Aorta (tissue), 5 donors: ENCODE results near the gene CDPF1. TPM values are rescaled to one million over a fixed set of nuclear protein-coding genes. Genes with fewer than 3 reads are reported as not detected.

Source experiments
- ATAC-seq: fragments of 200-7000 bp; cut with Tn5 transposase; one replicate; pipeline ENCODE4 v1.9.1; 2022; ENCODE audit warnings: moderate library complexity; ENCODE audit not compliant: low FRiP score
- DNase-seq, 2 donors: peaks; one replicate each; pipeline ENCODE4 v3.0.0-alpha.2; 2020
- H3K27ac ChIP-seq, 2 donors: one replicate each; pipeline ENCODE4 v1.5.1; 2013; ENCODE audit warnings: low read length in 2 of 2, mild to moderate bottlenecking in 2 of 2, moderate library complexity in 2 of 2, control low read depth in 1 of 2, inconsistent platforms in 1 of 2, low read depth in 1 of 2
- H3K27me3 ChIP-seq, 2 donors: one replicate each; pipeline ENCODE4 v1.6.1; 2013; ENCODE audit warnings: control low read depth in 1 of 2, low read length in 1 of 2, mild to moderate bottlenecking in 1 of 2, moderate library complexity in 1 of 2; ENCODE audit not compliant: insufficient read depth in 2 of 2, control insufficient read depth in 1 of 2
- H3K36me3 ChIP-seq, 2 donors: one replicate each; pipeline ENCODE4 v1.6.1; 2013; ENCODE audit warnings: control low read depth in 1 of 2, low read length in 1 of 2, mild to moderate bottlenecking in 1 of 2; ENCODE audit not compliant: insufficient read depth in 2 of 2, control insufficient read depth in 1 of 2
- H3K4me1 ChIP-seq, 2 donors: one replicate each; pipeline ENCODE4 v1.6.1; 2013; ENCODE audit warnings: low read length in 2 of 2, control low read depth in 1 of 2, mild to moderate bottlenecking in 1 of 2, moderate library complexity in 1 of 2; ENCODE audit not compliant: insufficient read depth in 2 of 2, control insufficient read depth in 1 of 2
- H3K4me3 ChIP-seq, 2 donors: one replicate each; pipeline ENCODE4 v1.5.1; 2013; ENCODE audit warnings: low read length in 2 of 2, control low read depth in 1 of 2, mild to moderate bottlenecking in 1 of 2
- H3K9me3 ChIP-seq: one replicate; pipeline ENCODE4 v1.6.1; 2013; ENCODE audit warnings: mild to moderate bottlenecking, low read length; ENCODE audit not compliant: control insufficient read depth
- WGBS, 2 donors: extraction: QIAGEN DNeasy Blood & Tissue Kit; methylation state at CpG; one replicate each; pipeline ENCODE4 v1.1.7; 2013; 5-methylcytosine and 5-hydroxymethylcytosine counted together
- intact Hi-C, 2 donors: fragments of 100-400 bp; cut with DNase I; formaldehyde crosslinking; loops; one replicate each; pipeline versions ENCODE4 v1.14.2 to v1.15.0; 2022
- polyA plus RNA-seq, 2 donors: library from polyadenylated mRNA; stranded (reverse); fragments of 200-250 nt; gene quantifications; one replicate each; pipeline ENCODE4 v1.2.3, GENCODE V29; 2013
- total RNA-seq, 2 donors: library from RNA; stranded (reverse); fragmentation: NEBNext Ultra II Directional; extraction: Animal tissue kit (Norgen Biotek cat#: 25700); gene quantifications; one replicate each; pipeline ENCODE4 v1.2.1, GENCODE V29; 2021
- donor health status: healthy with polysubstance abuse.
- donor health status: Bipolar disorder and iron deficiency.
- donor health status: DM: no; HTN: no; CAD: no.
- donor health status: DM: no; HTN: no; CAD: no.
- donor health status: DM: yes; HTN: yes; CAD: no.

CDPF1 gene
- total and polyA plus RNA-seq, 4 donors, result 4.1 to 17.8 (median 9.9) TPM

GRCh38 chr22:46225631-46226030 is 24.5 kb downstream of the CDPF1 start:
- Histone ChIP-seq H3K9me3 (no peaks in the 10 kb centered on the region), H3K4me1 (no peaks in the 10 kb centered on the region), H3K4me3 (no peak overlapping the region), H3K27ac (no peak overlapping the region), H3K27me3 (no peaks in the 10 kb centered on the region), H3K36me3 (peaks cover 0 to 4% of the 10 kb centered on the region in 2 donors)
- 82 to 93% methylated on average over 7 of the region's 7 CpGs for WGBS, 2 donors
- intact Hi-C loops, result no loop called here
- ATAC-seq, result no peak
- no peak for DNase-seq

GRCh38 chr22:46224898-46225290 is 25.2 kb downstream of the CDPF1 start:
- DNase-seq (no peak), ATAC-seq (no peak)
- Histone ChIP-seq H3K4me1 (no peaks in the 10 kb centered on the region), H3K27ac (no peak overlapping the region), H3K4me3 (no peak overlapping the region), H3K27me3 (no peaks in the 10 kb centered on the region), H3K9me3 (no peaks in the 10 kb centered on the region), H3K36me3 (peaks cover 1 to 2% of the 10 kb centered on the region in 2 donors)
- 79% methylated on average over 10 of the region's 10 CpGs for WGBS, 2 donors
- intact Hi-C loops, result no loop called here

- WGBS, 2 donors, result 90 to 91% methylated on average over 23 of the region's 23 CpGs
- ATAC-seq, result no peak
- no peak for DNase-seq
- Histone ChIP-seq H3K9me3 (no peaks in the 10 kb centered on the region), H3K4me1 (no peaks in the 10 kb centered on the region), H3K4me3 (no peak overlapping the region), H3K36me3 (peaks cover 2% of the 10 kb centered on the region in 2 donors), H3K27me3 (no peaks in the 10 kb centered on the region), H3K27ac (no peak overlapping the region)
- intact Hi-C loops, result no loop called here
These were observed 25.8 kb downstream of the CDPF1 start for GRCh38 chr22:46224044-46224897.

GRCh38 chr22:46220921-46221320 is 29.2 kb downstream of the CDPF1 start:
- H3K9me3 ChIP-seq, result no peaks in the 10 kb centered on the region
- no peak overlapping the region for H3K27ac ChIP-seq
- H3K36me3 ChIP-seq, result peaks cover 2 to 7% of the 10 kb centered on the region in 2 donors
- ATAC-seq, result no peak
- no peaks in the 10 kb centered on the region for H3K4me1 ChIP-seq
- 93 to 95% methylated on average over 5 of the region's 5 CpGs for WGBS, 2 donors
- DNase-seq, result no peak
- H3K4me3 ChIP-seq, result no peak overlapping the region
- no peaks in the 10 kb centered on the region for H3K27me3 ChIP-seq
- intact Hi-C loops, result no loop called here

GRCh38 chr22:46219636-46220035 is 30.5 kb downstream of the CDPF1 start:
- H3K27ac ChIP-seq, result no peak overlapping the region
- intact Hi-C loops, result no loop called here
- H3K4me3 ChIP-seq, result no peak overlapping the region
- peaks cover 2 to 5% of the 10 kb centered on the region in 2 donors for H3K36me3 ChIP-seq
- DNase-seq, result no peak
- WGBS, 2 donors, result 81 to 84% methylated on average over 10 of the region's 10 CpGs
- no peaks in the 10 kb centered on the region for H3K4me1 ChIP-seq
- ATAC-seq, result no peak
- no peaks in the 10 kb centered on the region for H3K9me3 ChIP-seq
- no peaks in the 10 kb centered on the region for H3K27me3 ChIP-seq

- Histone ChIP-seq H3K27ac (no peak overlapping the region), H3K36me3 (peaks cover 0 to 8% of the 10 kb centered on the region in 2 donors), H3K4me3 (no peak overlapping the region), H3K27me3 (no peaks in the 10 kb centered on the region), H3K9me3 (no peaks in the 10 kb centered on the region), H3K4me1 (no peaks in the 10 kb centered on the region)
- intact Hi-C loops, result no loop called here
- ATAC-seq (no peak), DNase-seq (no peak)
- 98 to 99% methylated on average over 28 of the region's 28 CpGs for WGBS, 2 donors
These were observed 35.5 kb downstream of the CDPF1 start for GRCh38 chr22:46214616-46215015.

GRCh38 chr22:46214149-46214548 is 35.9 kb downstream of the CDPF1 start:
- no peaks in the 10 kb centered on the region for H3K9me3 ChIP-seq
- no peak overlapping the region for H3K27ac ChIP-seq
- H3K4me3 ChIP-seq, result no peak overlapping the region
- 98% methylated on average over 29 of the region's 29 CpGs for WGBS, 2 donors
- intact Hi-C loops, result no loop called here
- no peak for ATAC-seq
- H3K36me3 ChIP-seq, result peaks cover 0 to 8% of the 10 kb centered on the region in 2 donors
- H3K27me3 ChIP-seq, result no peaks in the 10 kb centered on the region
- DNase-seq, result no peak
- no peaks in the 10 kb centered on the region for H3K4me1 ChIP-seq

- WGBS, 2 donors, result 98 to 100% methylated on average over 4 of the region's 4 CpGs
- intact Hi-C loops, result no loop called here
- ATAC-seq (no peak), DNase-seq (no peak)
- Histone ChIP-seq H3K27ac (no peak overlapping the region), H3K4me3 (no peak overlapping the region), H3K9me3 (no peaks in the 10 kb centered on the region), H3K4me1 (no peaks in the 10 kb centered on the region), H3K36me3 (peaks cover 0 to 5% of the 10 kb centered on the region in 2 donors), H3K27me3 (no peaks in the 10 kb centered on the region)
These were observed 37.0 kb downstream of the CDPF1 start for GRCh38 chr22:46213052-46213451.

- ATAC-seq (no peak), DNase-seq (no peak)
- Histone ChIP-seq H3K4me3 (no peak overlapping the region), H3K27me3 (no peaks in the 10 kb centered on the region), H3K36me3 (peaks cover 3 to 5% of the 10 kb centered on the region in 2 donors), H3K4me1 (no peaks in the 10 kb centered on the region), H3K9me3 (no peaks in the 10 kb centered on the region), H3K27ac (no peak overlapping the region)
- WGBS, 2 donors, result 93 to 94% methylated on average over 4 of the region's 4 CpGs
- intact Hi-C loops, result no loop called here
These were observed 37.9 kb downstream of the CDPF1 start for GRCh38 chr22:46212195-46212594.
